Liver (tissue), 3 donors: Measurements from ENCODE around the gene MYOM3.

ENCODE experiments used
- SP1 ChIP-seq: IDR thresholded peaks from 2 replicates; pipeline ENCODE4 v1.6.1; 2018; ENCODE audit warnings: antibody characterized with exemption, mild to moderate bottlenecking
- TF ChIP-seq, protein P1 (sequence below): fragments of 150-350 bp; IDR thresholded peaks from 2 replicates; pipeline ENCODE4 v1.5.1; 2017; ENCODE audit warnings: improper control_type of control experiment, low read depth, low read length; ENCODE audit not compliant: missing input control
- TF ChIP-seq, protein P2 (sequence below): IDR thresholded peaks from 2 replicates; pipeline ENCODE4 v1.6.1; 2016; ENCODE audit warnings: antibody characterized with exemption
- donor health status: healthy.
- donor health status: healthy.

DNA sequence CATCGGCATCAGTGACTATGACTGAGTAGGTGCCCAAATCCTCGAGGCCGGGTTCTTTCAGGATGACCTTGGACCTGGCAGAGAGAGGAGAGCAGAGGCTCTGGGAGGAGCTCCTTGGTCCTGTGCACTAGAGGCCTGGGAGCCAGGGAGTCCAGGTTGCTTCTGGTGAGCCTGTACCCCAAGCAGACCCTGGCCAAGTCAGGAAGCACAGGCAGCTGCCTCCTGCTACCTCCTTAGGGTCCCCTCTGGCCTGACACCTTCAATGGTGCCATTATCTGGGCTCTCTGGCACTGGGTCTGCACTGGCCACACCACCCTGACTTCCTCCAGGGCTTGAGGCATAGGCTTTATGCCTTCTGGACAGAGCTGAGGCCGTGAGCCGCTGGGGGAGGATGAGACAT lies 37.7 kb downstream of the MYOM3 start:
- TF ChIP-seq, protein P1, sequence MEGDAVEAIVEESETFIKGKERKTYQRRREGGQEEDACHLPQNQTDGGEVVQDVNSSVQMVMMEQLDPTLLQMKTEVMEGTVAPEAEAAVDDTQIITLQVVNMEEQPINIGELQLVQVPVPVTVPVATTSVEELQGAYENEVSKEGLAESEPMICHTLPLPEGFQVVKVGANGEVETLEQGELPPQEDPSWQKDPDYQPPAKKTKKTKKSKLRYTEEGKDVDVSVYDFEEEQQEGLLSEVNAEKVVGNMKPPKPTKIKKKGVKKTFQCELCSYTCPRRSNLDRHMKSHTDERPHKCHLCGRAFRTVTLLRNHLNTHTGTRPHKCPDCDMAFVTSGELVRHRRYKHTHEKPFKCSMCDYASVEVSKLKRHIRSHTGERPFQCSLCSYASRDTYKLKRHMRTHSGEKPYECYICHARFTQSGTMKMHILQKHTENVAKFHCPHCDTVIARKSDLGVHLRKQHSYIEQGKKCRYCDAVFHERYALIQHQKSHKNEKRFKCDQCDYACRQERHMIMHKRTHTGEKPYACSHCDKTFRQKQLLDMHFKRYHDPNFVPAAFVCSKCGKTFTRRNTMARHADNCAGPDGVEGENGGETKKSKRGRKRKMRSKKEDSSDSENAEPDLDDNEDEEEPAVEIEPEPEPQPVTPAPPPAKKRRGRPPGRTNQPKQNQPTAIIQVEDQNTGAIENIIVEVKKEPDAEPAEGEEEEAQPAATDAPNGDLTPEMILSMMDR: no peak
- TF ChIP-seq SP1: no peak
- TF ChIP-seq, protein P2, sequence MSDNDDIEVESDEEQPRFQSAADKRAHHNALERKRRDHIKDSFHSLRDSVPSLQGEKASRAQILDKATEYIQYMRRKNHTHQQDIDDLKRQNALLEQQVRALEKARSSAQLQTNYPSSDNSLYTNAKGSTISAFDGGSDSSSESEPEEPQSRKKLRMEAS: no peak
